SK-N-SH treated with all-trans-retinoic acid at 6 μM for 48 hours (cell line): ENCODE data around the gene PARVB.

Source experiments
- ATAC-seq: fragments of 200-7000 bp; cut with Tn5 transposase; 3 replicates; pipeline ENCODE4 v1.9.1; 2020; ENCODE audit warnings: mild to moderate bottlenecking, moderate library complexity
- ARNTL ChIP-seq: fragments of 450-650 bp; formaldehyde crosslinking; IDR thresholded peaks from 2 replicates; pipeline ENCODE4 v1.5.0; 2020; ENCODE audit warnings: low read depth, mild to moderate bottlenecking, moderate library complexity, borderline replicate concordance
- BACH2 ChIP-seq: fragments of 250-450 bp; sonication (Bioruptor Pico); IDR thresholded peaks from 2 replicates; pipeline ENCODE4 v1.9.0; 2021; ENCODE audit warnings: mild to moderate bottlenecking, borderline replicate concordance
- CREB5 ChIP-seq: fragments of 250-450 bp; sonication (Bioruptor Pico); IDR thresholded peaks from 2 replicates; pipeline ENCODE4 v1.5.1; 2020; ENCODE audit warnings: low read depth, mild to moderate bottlenecking, moderate library complexity
- CSRNP3 ChIP-seq: fragments of 250-450 bp; sonication (Bioruptor Pico); IDR thresholded peaks from 2 replicates; pipeline ENCODE4 v1.5.1; 2021; ENCODE audit warnings: mild to moderate bottlenecking, moderate library complexity
- ESRRG ChIP-seq: fragments of 250-450 bp; sonication (Bioruptor Pico); IDR thresholded peaks from 2 replicates; pipeline ENCODE4 v1.6.1; 2021; ENCODE audit warnings: mild to moderate bottlenecking
- GLIS3 ChIP-seq: fragments of 250-450 bp; sonication (Bioruptor Pico); IDR thresholded peaks from 2 replicates; pipeline ENCODE4 v1.5.0; 2020; ENCODE audit warnings: mild to moderate bottlenecking, moderate library complexity
- OSR1 ChIP-seq: fragments of 250-450 bp; sonication (Bioruptor Pico); IDR thresholded peaks from 2 replicates; pipeline ENCODE4 v1.8.0; 2022; ENCODE audit warnings: moderate library complexity, mild to moderate bottlenecking, inconsistent platforms
- PPARA ChIP-seq: fragments of 250-450 bp; sonication (Bioruptor Pico); IDR thresholded peaks from 2 replicates; pipeline ENCODE4 v1.5.0; 2020; ENCODE audit warnings: mild to moderate bottlenecking, borderline replicate concordance
- RARB ChIP-seq: fragments of 250-450 bp; sonication (Bioruptor Pico); IDR thresholded peaks from 2 replicates; pipeline ENCODE4 v1.8.0; 2021; ENCODE audit warnings: mild to moderate bottlenecking, moderate library complexity
- SNAI2 ChIP-seq: fragments of 250-450 bp; sonication (Bioruptor Pico); IDR thresholded peaks from 2 replicates; pipeline ENCODE4 v1.5.0; 2020; ENCODE audit warnings: mild to moderate bottlenecking, moderate library complexity
- TCF4 ChIP-seq: fragments of 250-450 bp; sonication (Bioruptor Pico); IDR thresholded peaks from 2 replicates; pipeline ENCODE4 v1.8.0; 2021; ENCODE audit warnings: mild to moderate bottlenecking, moderate library complexity, borderline replicate concordance
- TOX ChIP-seq: fragments of 250-450 bp; sonication (Bioruptor Pico); IDR thresholded peaks from 2 replicates; pipeline ENCODE4 v1.8.0; 2021; ENCODE audit warnings: mild to moderate bottlenecking, moderate library complexity, borderline replicate concordance
- ZC3H10 ChIP-seq: fragments of 250-450 bp; sonication (Bioruptor Pico); IDR thresholded peaks from 2 replicates; pipeline ENCODE4 v1.5.1; 2021; ENCODE audit warnings: mild to moderate bottlenecking, moderate library complexity
- ZFP30 ChIP-seq: fragments of 450-650 bp; formaldehyde crosslinking; IDR thresholded peaks from 2 replicates; pipeline ENCODE4 v1.5.0; 2022; ENCODE audit warnings: mild to moderate bottlenecking, moderate library complexity
- ZNF565 ChIP-seq: fragments of 450-650 bp; formaldehyde crosslinking; conservative IDR thresholded peaks from 2 replicates; pipeline ENCODE4 v1.5.0; 2020; ENCODE audit warnings: low read depth, mild to moderate bottlenecking, moderate library complexity
- ZNF70 ChIP-seq: fragments of 450-650 bp; formaldehyde crosslinking; IDR thresholded peaks from 2 replicates; pipeline ENCODE4 v1.5.0; 2020; ENCODE audit warnings: mild to moderate bottlenecking, moderate library complexity
- TF ChIP-seq, protein P1 (sequence below): fragments of 250-450 bp; sonication (Bioruptor Pico); IDR thresholded peaks from 2 replicates; pipeline ENCODE4 v1.8.0; 2020; ENCODE audit warnings: mild to moderate bottlenecking, moderate library complexity, borderline replicate concordance
- TF ChIP-seq, protein P2 (sequence below): fragments of 250-450 bp; sonication (Bioruptor Pico); IDR thresholded peaks from 2 replicates; pipeline ENCODE4 v1.8.0; 2021; ENCODE audit warnings: low read depth, mild to moderate bottlenecking, moderate library complexity, borderline replicate concordance
- TF ChIP-seq, protein P3 (sequence below): fragments of 250-450 bp; sonication (Bioruptor Pico); IDR thresholded peaks from 2 replicates; pipeline ENCODE4 v1.5.0; 2020; ENCODE audit warnings: mild to moderate bottlenecking, moderate library complexity

The PARVB gene

GRCh38 chr22:44196241-44196640, 172.1 kb downstream of the PARVB start:
- no peak for ATAC-seq
- no peak for TF ChIP-seq ESRRG (CRISPR knock-in tag)
- TF ChIP-seq ZNF70 (CRISPR knock-in tag) = no peak
- no peak for TF ChIP-seq SNAI2

GRCh38 chr22:44196731-44197131, 172.6 kb downstream of the PARVB start:
- TF ChIP-seq, protein P1, sequence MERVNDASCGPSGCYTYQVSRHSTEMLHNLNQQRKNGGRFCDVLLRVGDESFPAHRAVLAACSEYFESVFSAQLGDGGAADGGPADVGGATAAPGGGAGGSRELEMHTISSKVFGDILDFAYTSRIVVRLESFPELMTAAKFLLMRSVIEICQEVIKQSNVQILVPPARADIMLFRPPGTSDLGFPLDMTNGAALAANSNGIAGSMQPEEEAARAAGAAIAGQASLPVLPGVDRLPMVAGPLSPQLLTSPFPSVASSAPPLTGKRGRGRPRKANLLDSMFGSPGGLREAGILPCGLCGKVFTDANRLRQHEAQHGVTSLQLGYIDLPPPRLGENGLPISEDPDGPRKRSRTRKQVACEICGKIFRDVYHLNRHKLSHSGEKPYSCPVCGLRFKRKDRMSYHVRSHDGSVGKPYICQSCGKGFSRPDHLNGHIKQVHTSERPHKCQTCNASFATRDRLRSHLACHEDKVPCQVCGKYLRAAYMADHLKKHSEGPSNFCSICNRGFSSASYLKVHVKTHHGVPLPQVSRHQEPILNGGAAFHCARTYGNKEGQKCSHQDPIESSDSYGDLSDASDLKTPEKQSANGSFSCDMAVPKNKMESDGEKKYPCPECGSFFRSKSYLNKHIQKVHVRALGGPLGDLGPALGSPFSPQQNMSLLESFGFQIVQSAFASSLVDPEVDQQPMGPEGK (CRISPR knock-in tag) = no peak
- TF ChIP-seq ZNF70 (CRISPR knock-in tag) (no peak), ZFP30 (CRISPR knock-in tag) (no peak), CSRNP3 (CRISPR knock-in tag) (no peak), ARNTL (CRISPR knock-in tag) (no peak)
- TF ChIP-seq, all 23 proteins: peak for 0
- no peak for ATAC-seq

- no peak for ATAC-seq
- TF ChIP-seq TOX (CRISPR knock-in tag) (no peak), ZNF70 (CRISPR knock-in tag) (no peak), SNAI2 (no peak), OSR1 (CRISPR knock-in tag) (no peak), BACH2 (CRISPR knock-in tag) (no peak), TCF4 (no peak)
Observed at GRCh38 chr22:44197271-44197670, 173.2 kb downstream of the PARVB start.

DNA sequence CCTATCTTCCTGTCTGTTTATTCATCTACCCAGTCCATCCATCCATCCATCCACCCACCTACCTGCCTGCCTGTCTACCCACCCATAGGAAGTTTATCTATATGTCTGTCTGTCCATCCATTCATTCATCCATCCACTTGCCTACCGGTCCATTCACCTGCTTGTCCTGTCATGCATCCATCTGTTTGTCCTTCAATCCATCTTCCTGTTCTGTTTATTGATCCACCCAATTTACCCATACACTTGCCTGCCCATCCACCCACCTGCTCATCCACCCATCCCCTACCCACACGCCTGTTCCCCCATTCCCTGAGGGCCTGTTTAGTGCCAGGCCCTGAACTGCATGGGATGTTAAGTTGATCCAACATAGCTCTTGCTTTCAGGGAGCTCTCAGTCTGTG, 175.1 kb downstream of the PARVB start:
- ATAC-seq = no peak
- TF ChIP-seq RARB = no peak
- no peak for TF ChIP-seq PPARA (CRISPR knock-in tag)
- TF ChIP-seq CSRNP3 (CRISPR knock-in tag) = no peak
- TF ChIP-seq, protein P2, sequence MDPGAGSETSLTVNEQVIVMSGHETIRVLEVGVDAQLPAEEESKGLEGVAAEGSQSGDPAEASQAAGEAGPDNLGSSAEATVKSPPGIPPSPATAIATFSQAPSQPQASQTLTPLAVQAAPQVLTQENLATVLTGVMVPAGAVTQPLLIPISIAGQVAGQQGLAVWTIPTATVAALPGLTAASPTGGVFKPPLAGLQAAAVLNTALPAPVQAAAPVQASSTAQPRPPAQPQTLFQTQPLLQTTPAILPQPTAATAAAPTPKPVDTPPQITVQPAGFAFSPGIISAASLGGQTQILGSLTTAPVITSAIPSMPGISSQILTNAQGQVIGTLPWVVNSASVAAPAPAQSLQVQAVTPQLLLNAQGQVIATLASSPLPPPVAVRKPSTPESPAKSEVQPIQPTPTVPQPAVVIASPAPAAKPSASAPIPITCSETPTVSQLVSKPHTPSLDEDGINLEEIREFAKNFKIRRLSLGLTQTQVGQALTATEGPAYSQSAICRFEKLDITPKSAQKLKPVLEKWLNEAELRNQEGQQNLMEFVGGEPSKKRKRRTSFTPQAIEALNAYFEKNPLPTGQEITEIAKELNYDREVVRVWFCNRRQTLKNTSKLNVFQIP = no peak
- no peak for TF ChIP-seq OSR1 (CRISPR knock-in tag)
- no peak for TF ChIP-seq ZC3H10 (CRISPR knock-in tag)
- no peak for TF ChIP-seq CREB5
- TF ChIP-seq GLIS3 = no peak
- TF ChIP-seq ARNTL (CRISPR knock-in tag) = no peak
- TF ChIP-seq ZNF565 (CRISPR knock-in tag) = no peak
- TF ChIP-seq, all 23 proteins: peak for 0

- TF ChIP-seq RARB = no peak
- TF ChIP-seq, protein P3, sequence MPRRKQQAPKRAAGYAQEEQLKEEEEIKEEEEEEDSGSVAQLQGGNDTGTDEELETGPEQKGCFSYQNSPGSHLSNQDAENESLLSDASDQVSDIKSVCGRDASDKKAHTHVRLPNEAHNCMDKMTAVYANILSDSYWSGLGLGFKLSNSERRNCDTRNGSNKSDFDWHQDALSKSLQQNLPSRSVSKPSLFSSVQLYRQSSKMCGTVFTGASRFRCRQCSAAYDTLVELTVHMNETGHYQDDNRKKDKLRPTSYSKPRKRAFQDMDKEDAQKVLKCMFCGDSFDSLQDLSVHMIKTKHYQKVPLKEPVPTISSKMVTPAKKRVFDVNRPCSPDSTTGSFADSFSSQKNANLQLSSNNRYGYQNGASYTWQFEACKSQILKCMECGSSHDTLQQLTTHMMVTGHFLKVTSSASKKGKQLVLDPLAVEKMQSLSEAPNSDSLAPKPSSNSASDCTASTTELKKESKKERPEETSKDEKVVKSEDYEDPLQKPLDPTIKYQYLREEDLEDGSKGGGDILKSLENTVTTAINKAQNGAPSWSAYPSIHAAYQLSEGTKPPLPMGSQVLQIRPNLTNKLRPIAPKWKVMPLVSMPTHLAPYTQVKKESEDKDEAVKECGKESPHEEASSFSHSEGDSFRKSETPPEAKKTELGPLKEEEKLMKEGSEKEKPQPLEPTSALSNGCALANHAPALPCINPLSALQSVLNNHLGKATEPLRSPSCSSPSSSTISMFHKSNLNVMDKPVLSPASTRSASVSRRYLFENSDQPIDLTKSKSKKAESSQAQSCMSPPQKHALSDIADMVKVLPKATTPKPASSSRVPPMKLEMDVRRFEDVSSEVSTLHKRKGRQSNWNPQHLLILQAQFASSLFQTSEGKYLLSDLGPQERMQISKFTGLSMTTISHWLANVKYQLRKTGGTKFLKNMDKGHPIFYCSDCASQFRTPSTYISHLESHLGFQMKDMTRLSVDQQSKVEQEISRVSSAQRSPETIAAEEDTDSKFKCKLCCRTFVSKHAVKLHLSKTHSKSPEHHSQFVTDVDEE = no peak
- no peak for TF ChIP-seq GLIS3
- TF ChIP-seq CREB5 = no peak
- TF ChIP-seq, all 23 proteins: peak for 0
- no peak for ATAC-seq
Observed at GRCh38 chr22:44199866-44200265, 175.8 kb downstream of the PARVB start.
